Neural crest cell (in vitro differentiated cells): Measurements from ENCODE around the gene RAMP1. TPM values are rescaled to one million over a fixed set of nuclear protein-coding genes. Genes with fewer than 3 reads are reported as not detected.

Experiments
- DNase-seq: peaks from one replicate; pipeline ENCODE4 v3.0.0; 2021; ENCODE audit warnings: low read depth, mixed read lengths, low spot score
- H3K27ac Mint-ChIP-seq: one replicate; pipeline ENCODE4 v1.8.0; 2021; ENCODE audit warnings: mild to moderate bottlenecking, mixed read lengths; ENCODE audit not compliant: unreplicated experiment
- H3K27me3 Mint-ChIP-seq: 2 replicates; pipeline ENCODE4 v1.8.0; 2021; ENCODE audit warnings: low read depth, mild to moderate bottlenecking, mixed read lengths
- H3K36me3 Mint-ChIP-seq: 2 replicates; pipeline ENCODE4 v1.8.0; 2021; ENCODE audit warnings: low read depth, mild to moderate bottlenecking, mixed read lengths
- H3K4me1 Mint-ChIP-seq: 2 replicates; pipeline ENCODE4 v1.8.0; 2021; ENCODE audit warnings: mixed read lengths
- H3K4me3 Mint-ChIP-seq: one replicate; pipeline ENCODE4 v1.8.0; 2021; ENCODE audit warnings: mild to moderate bottlenecking, mixed read lengths
- H3K9me3 Mint-ChIP-seq: 2 replicates; pipeline ENCODE4 v1.8.0; 2021; ENCODE audit warnings: mixed read lengths
- total RNA-seq: library from RNA; stranded (reverse); gene quantifications from 2 replicates; pipeline ENCODE4 v1.2.1, GENCODE V29; 2021
- TF ChIP-seq, protein P1 (sequence below): fragments of 200-600 bp; sonication (generic); conservative IDR thresholded peaks from 2 replicates; pipeline ENCODE4 v1.5.0; 2021; ENCODE audit warnings: antibody characterized with exemption, mild to moderate bottlenecking

RAMP1 gene
- total RNA-seq, 1 donor from 2014 or later = 0.58 TPM

DNA sequence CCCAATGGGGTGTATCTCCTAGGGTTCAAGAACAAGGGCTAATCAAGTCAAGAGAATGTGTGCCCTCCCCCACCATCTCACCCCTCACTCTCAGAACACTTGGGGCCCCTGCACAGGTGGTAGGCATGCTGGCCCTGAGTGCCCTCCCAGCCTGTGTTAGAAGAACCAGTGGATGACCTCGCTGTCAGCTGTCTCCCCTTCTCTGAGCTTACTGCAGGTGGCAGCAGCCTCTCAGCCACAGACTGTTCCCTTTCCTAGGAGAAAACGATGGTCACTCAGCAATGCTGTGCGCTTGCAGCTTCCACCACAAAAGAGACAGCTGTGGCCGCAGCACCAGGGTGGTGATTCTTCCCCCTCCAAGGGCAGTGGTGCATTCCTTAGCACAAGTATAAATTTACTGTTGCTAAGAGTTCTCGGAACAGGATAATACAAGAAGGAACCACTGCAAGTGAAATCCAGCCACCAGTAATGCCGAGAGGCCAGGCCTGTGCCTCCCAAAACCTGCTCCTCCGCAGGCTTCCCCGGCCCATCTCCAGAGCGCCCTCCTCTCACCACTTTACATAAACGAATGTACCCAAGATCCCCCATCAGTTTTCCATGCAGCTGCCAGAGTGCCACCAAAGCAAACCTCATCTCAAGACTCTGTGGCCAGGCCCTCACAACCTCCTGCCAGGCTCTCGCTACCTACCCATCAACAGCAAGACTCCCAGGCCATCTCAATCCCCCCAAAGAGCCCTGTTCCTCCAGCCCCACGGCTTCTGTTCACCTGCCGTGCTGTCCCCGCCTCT lies 935 bp upstream of the RAMP1 start:
- peak; percentile 48 for DNase-seq
- H3K4me1 Mint-ChIP-seq = peaks cover 28% of the 10 kb centered on the region
- H3K27ac Mint-ChIP-seq = no peak overlapping the region
- peaks cover 61% of the 10 kb centered on the region for H3K27me3 Mint-ChIP-seq
- TF ChIP-seq, protein P1, sequence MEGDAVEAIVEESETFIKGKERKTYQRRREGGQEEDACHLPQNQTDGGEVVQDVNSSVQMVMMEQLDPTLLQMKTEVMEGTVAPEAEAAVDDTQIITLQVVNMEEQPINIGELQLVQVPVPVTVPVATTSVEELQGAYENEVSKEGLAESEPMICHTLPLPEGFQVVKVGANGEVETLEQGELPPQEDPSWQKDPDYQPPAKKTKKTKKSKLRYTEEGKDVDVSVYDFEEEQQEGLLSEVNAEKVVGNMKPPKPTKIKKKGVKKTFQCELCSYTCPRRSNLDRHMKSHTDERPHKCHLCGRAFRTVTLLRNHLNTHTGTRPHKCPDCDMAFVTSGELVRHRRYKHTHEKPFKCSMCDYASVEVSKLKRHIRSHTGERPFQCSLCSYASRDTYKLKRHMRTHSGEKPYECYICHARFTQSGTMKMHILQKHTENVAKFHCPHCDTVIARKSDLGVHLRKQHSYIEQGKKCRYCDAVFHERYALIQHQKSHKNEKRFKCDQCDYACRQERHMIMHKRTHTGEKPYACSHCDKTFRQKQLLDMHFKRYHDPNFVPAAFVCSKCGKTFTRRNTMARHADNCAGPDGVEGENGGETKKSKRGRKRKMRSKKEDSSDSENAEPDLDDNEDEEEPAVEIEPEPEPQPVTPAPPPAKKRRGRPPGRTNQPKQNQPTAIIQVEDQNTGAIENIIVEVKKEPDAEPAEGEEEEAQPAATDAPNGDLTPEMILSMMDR = peak; percentile 76
- peak overlapping the region; percentile 87 for H3K4me3 Mint-ChIP-seq
- H3K9me3 Mint-ChIP-seq = no peaks in the 10 kb centered on the region
- no peaks in the 10 kb centered on the region for H3K36me3 Mint-ChIP-seq

GRCh38 chr2:237859082-237859433 lies 365 bp upstream of the RAMP1 start:
- peaks cover 28% of the 10 kb centered on the region for H3K4me1 Mint-ChIP-seq
- H3K4me3 Mint-ChIP-seq = peak overlapping the region; percentile 87
- TF ChIP-seq, protein P1 = no peak
- H3K27ac Mint-ChIP-seq = no peak overlapping the region
- H3K36me3 Mint-ChIP-seq = no peaks in the 10 kb centered on the region
- DNase-seq = no peak
- peaks cover 61% of the 10 kb centered on the region for H3K27me3 Mint-ChIP-seq
- H3K9me3 Mint-ChIP-seq = no peaks in the 10 kb centered on the region

DNA sequence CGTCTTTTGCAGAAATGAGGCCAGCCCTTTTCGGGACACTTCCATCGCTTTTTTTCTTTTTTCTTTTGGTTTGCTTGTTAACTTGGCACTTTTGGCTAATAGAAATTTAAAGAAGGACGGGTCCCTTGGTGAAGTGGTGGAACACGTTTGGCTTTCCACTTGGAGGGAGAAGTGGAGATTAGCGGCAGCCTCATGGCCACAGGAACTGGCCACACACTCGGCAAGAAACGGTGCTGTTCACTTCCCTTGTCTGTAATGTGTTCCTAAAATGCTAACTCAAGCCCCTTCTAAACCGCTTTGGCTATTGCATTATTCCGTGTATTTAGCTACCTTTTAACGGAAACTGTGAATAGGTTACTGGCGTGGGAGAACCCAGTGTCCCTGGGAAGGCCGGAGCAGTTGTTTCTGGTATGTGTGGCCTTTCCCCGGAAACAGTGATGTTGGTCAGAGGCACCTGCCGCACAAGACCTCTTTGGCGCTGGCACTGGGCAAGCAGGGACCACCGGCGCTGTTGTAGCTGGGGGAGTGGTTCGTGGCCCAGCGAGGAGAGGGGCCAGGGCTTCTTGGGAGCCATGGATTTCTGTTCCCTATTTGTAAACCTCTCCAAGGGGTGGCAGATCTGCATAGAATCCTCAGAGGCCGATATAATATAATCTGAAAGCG lies 981 bp downstream of the RAMP1 start:
- Mint-ChIP-seq H3K4me1 (peaks cover 37% of the 10 kb centered on the region), H3K27me3 (peaks cover 63% of the 10 kb centered on the region), H3K36me3 (no peaks in the 10 kb centered on the region), H3K9me3 (no peaks in the 10 kb centered on the region), H3K27ac (no peak overlapping the region), H3K4me3 (peak overlapping the region; percentile 79)
- DNase-seq = no peak
- TF ChIP-seq, protein P1 = no peak

DNA sequence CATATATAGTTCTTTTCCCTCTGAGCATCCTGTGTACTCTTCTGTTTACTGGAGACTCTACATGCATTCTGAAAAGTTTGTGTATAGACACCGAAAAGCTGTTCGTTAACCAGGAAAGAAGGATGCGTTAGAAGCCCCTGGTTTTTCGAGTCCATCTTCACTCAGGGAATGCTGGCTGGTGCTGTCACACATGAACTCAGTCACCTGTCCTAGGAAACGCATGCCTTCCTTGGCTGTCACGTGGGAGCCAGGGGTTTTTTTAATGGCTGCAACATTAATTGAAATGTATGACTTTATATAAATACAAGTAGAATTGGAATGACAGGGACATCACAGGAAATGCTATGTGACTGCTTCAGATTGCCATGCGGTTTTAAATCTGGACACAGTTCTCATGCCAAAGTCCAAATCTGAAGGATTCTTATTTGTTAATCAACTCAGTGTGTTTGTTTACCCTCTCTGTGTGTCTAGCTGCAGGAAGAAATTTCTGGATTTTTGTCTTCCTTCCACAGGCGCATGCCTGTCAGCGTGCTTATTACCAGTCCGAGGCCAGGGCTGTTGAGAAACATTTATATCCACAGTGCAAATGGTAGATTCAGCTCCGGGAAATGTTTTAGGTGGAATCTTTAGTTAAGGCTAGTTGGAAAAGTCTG lies 2.6 kb downstream of the RAMP1 start:
- Mint-ChIP-seq H3K27ac (no peak overlapping the region), H3K9me3 (no peaks in the 10 kb centered on the region), H3K4me1 (peaks cover 50% of the 10 kb centered on the region), H3K36me3 (no peaks in the 10 kb centered on the region), H3K27me3 (peaks cover 51% of the 10 kb centered on the region), H3K4me3 (no peak overlapping the region)
- no peak for DNase-seq
- TF ChIP-seq, protein P1 = no peak

GRCh38 chr2:237862528-237862895 lies 3.1 kb downstream of the RAMP1 start:
- Mint-ChIP-seq H3K4me1 (peaks cover 50% of the 10 kb centered on the region), H3K36me3 (no peaks in the 10 kb centered on the region), H3K27me3 (peaks cover 48% of the 10 kb centered on the region), H3K4me3 (no peak overlapping the region), H3K27ac (no peak overlapping the region), H3K9me3 (no peaks in the 10 kb centered on the region)
- TF ChIP-seq, protein P1 = no peak
- no peak for DNase-seq
